ENCODE data around the gene JSRP1.

The JSRP1 gene
- total RNA-seq, result 0.13 to 1.1 (median 0.32) reads per million in 18 experiments

- DNase-seq, result no peak
Measured at GRCh38 chr19:2255982-2256685, at the start of gene JSRP1. JSRP1 (minus strand) TSS chr19:2256417; CDS start chr19:2255314, 1,103 bp downstream.

- DNase-seq, result no peak
Measured at GRCh38 chr19:2305452-2306280, 49.4 kb upstream of the JSRP1 start.

- no peak for DNase-seq
Measured at GRCh38 chr19:2303211-2303798, 47.1 kb upstream of the JSRP1 start.

- peak; percentile 16 to 27 for DNase-seq
Measured at GRCh38 chr19:2302319-2303210, 46.3 kb upstream of the JSRP1 start.

GRCh38 chr19:2300533-2300932, 44.3 kb upstream of the JSRP1 start:
- DNase-seq, result no peak

- DNase-seq, result no peak
Measured at GRCh38 chr19:2296141-2296540, 39.9 kb upstream of the JSRP1 start.

GRCh38 chr19:2294687-2295335, 38.6 kb upstream of the JSRP1 start:
- no peak for DNase-seq

- no peak for DNase-seq
Measured at GRCh38 chr19:2291185-2291751, 35.1 kb upstream of the JSRP1 start.

- DNase-seq, result peak in 1 of 2 donors; percentile 11
Measured at GRCh38 chr19:2290441-2291184, 34.4 kb upstream of the JSRP1 start.

- peak; percentile 82 to 85 for DNase-seq
Measured at GRCh38 chr19:2289714-2290435, 33.7 kb upstream of the JSRP1 start.

GRCh38 chr19:2288818-2289713, 32.8 kb upstream of the JSRP1 start:
- DNase-seq, result no peak

GRCh38 chr19:2288338-2288817, 32.2 kb upstream of the JSRP1 start:
- no peak for DNase-seq

GRCh38 chr19:2287585-2288337, 31.5 kb upstream of the JSRP1 start:
- DNase-seq, result no peak

- no peak for DNase-seq
Measured at GRCh38 chr19:2286402-2287140, 30.4 kb upstream of the JSRP1 start.

- no peak for DNase-seq
Measured at GRCh38 chr19:2283835-2284507, 27.8 kb upstream of the JSRP1 start.

- DNase-seq, result no peak
Measured at GRCh38 chr19:2282862-2283237, 26.6 kb upstream of the JSRP1 start.
